Measurements from ENCODE around the gene SLC35D1.

GRCh38 chr1:67078291-67078690, 24.3 kb upstream of the SLC35D1 start:
- TF ChIP-seq CTCF (IDR thresholded peaks at IDR 0.05 in 4 of 5, conservative IDR thresholded peaks at IDR 0.05 in 1 of 5) (no peak), POLR2A (IDR thresholded peaks at IDR 0.05) (no peak)

Measured in gastrocnemius medialis (tissue), 4 donors.